Central memory CD8-positive, alpha-beta T cell (primary cell): Measurements from ENCODE around the gene STK24.

Source experiments
- ATAC-seq: fragments of 150-1000 bp; cut with Tn5 transposase; replicated peaks from 2 replicates; pipeline ENCODE4 v1.10.0; 2022; ENCODE audit warnings: mild to moderate bottlenecking, moderate FRiP score, moderate number of reproducible peaks; ENCODE audit not compliant: poor library complexity, severe bottlenecking; ENCODE audit errors: extremely low read depth
- DNase-seq, 2 donors: peaks; one replicate each; pipeline ENCODE4 v3.0.0; 2021; ENCODE audit warnings: low spot score in 2 of 2
- H3K27ac Mint-ChIP-seq: one replicate; pipeline ENCODE4 v1.8.0; 2022; ENCODE audit warnings: low read depth, mild to moderate bottlenecking, moderate library complexity, mixed read lengths
- H3K27me3 Mint-ChIP-seq: one replicate; pipeline ENCODE4 v1.8.0; 2022; ENCODE audit warnings: mixed read lengths
- H3K36me3 Mint-ChIP-seq: one replicate; pipeline ENCODE4 v1.8.0; 2022; ENCODE audit warnings: mild to moderate bottlenecking, moderate library complexity, mixed read lengths; ENCODE audit not compliant: insufficient read depth
- H3K4me1 Mint-ChIP-seq: one replicate; pipeline ENCODE4 v1.8.0; 2022; ENCODE audit warnings: mixed read lengths
- H3K4me3 Mint-ChIP-seq: one replicate; pipeline ENCODE4 v1.8.0; 2022; ENCODE audit warnings: mild to moderate bottlenecking, moderate library complexity, mixed read lengths
- H3K9me3 Mint-ChIP-seq: one replicate; pipeline ENCODE4 v1.8.0; 2022; ENCODE audit warnings: mixed read lengths

Gene STK24

GRCh38 chr13:98483601-98484288 is 93.2 kb downstream of the STK24 start:
- DNase-seq (no peak), ATAC-seq (no peak)
- Mint-ChIP-seq H3K27ac (peak overlapping the region; percentile 62), H3K4me1 (peaks cover 67% of the 10 kb centered on the region), H3K9me3 (no peaks in the 10 kb centered on the region), H3K27me3 (no peaks in the 10 kb centered on the region), H3K36me3 (peaks cover 16% of the 10 kb centered on the region), H3K4me3 (no peak overlapping the region)

GRCh38 chr13:98482476-98483444 is 94.1 kb downstream of the STK24 start:
- Mint-ChIP-seq H3K36me3 (peaks cover 14% of the 10 kb centered on the region), H3K9me3 (no peaks in the 10 kb centered on the region), H3K27ac (peak overlapping the region; percentile 62), H3K4me1 (peaks cover 67% of the 10 kb centered on the region), H3K27me3 (no peaks in the 10 kb centered on the region), H3K4me3 (no peak overlapping the region)
- DNase-seq (no peak), ATAC-seq (no peak)

- H3K9me3 Mint-ChIP-seq: no peaks in the 10 kb centered on the region
- no peaks in the 10 kb centered on the region for H3K27me3 Mint-ChIP-seq
- no peak overlapping the region for H3K4me3 Mint-ChIP-seq
- ATAC-seq (no peak), DNase-seq (no peak)
- no peak overlapping the region for H3K27ac Mint-ChIP-seq
- peaks cover 71% of the 10 kb centered on the region for H3K4me1 Mint-ChIP-seq
- peaks cover 20% of the 10 kb centered on the region for H3K36me3 Mint-ChIP-seq
These were observed 95.7 kb downstream of the STK24 start for GRCh38 chr13:98480915-98481877.

- Mint-ChIP-seq H3K27ac (peak overlapping the region; percentile 88), H3K27me3 (no peaks in the 10 kb centered on the region), H3K36me3 (peaks cover 23% of the 10 kb centered on the region), H3K4me1 (peaks cover 59% of the 10 kb centered on the region), H3K4me3 (no peak overlapping the region), H3K9me3 (no peaks in the 10 kb centered on the region)
- ATAC-seq (no peak), DNase-seq (no peak)
These were observed 97.4 kb downstream of the STK24 start for GRCh38 chr13:98479496-98480003.

GRCh38 chr13:98478189-98479129 is 98.4 kb downstream of the STK24 start:
- H3K27me3 Mint-ChIP-seq: no peaks in the 10 kb centered on the region
- peaks cover 22% of the 10 kb centered on the region for H3K36me3 Mint-ChIP-seq
- peak overlapping the region; percentile 50 for H3K4me3 Mint-ChIP-seq
- peak overlapping the region; percentile 88 for H3K27ac Mint-ChIP-seq
- ATAC-seq: no peak
- H3K4me1 Mint-ChIP-seq: peaks cover 57% of the 10 kb centered on the region
- no peaks in the 10 kb centered on the region for H3K9me3 Mint-ChIP-seq
- DNase-seq: no peak

GRCh38 chr13:98476538-98476966 is 100.4 kb downstream of the STK24 start:
- no peaks in the 10 kb centered on the region for H3K9me3 Mint-ChIP-seq
- peak overlapping the region; percentile 91 for H3K27ac Mint-ChIP-seq
- DNase-seq (peak; percentile 55 to 77), ATAC-seq (peak; percentile 99)
- peaks cover 19% of the 10 kb centered on the region for H3K36me3 Mint-ChIP-seq
- peak overlapping the region; percentile 65 for H3K4me3 Mint-ChIP-seq
- H3K27me3 Mint-ChIP-seq: no peaks in the 10 kb centered on the region
- peaks cover 66% of the 10 kb centered on the region for H3K4me1 Mint-ChIP-seq

- Mint-ChIP-seq H3K4me1 (peaks cover 66% of the 10 kb centered on the region), H3K9me3 (no peaks in the 10 kb centered on the region), H3K27ac (peak overlapping the region; percentile 91), H3K4me3 (peak overlapping the region; percentile 65), H3K36me3 (peaks cover 18% of the 10 kb centered on the region), H3K27me3 (no peaks in the 10 kb centered on the region)
- peak in 1 of 2 donors; percentile 23 for DNase-seq
- ATAC-seq: peak; percentile 60
These were observed 100.8 kb downstream of the STK24 start for GRCh38 chr13:98476106-98476505.

- Mint-ChIP-seq H3K4me1 (peaks cover 64% of the 10 kb centered on the region), H3K36me3 (peaks cover 18% of the 10 kb centered on the region), H3K4me3 (no peak overlapping the region), H3K27me3 (no peaks in the 10 kb centered on the region), H3K27ac (no peak overlapping the region), H3K9me3 (no peaks in the 10 kb centered on the region)
- ATAC-seq (no peak), DNase-seq (no peak)
These were observed 101.4 kb downstream of the STK24 start for GRCh38 chr13:98475522-98475921.

GRCh38 chr13:98474761-98475160 is 102.1 kb downstream of the STK24 start:
- Mint-ChIP-seq H3K4me1 (peaks cover 64% of the 10 kb centered on the region), H3K27me3 (no peaks in the 10 kb centered on the region), H3K36me3 (peaks cover 19% of the 10 kb centered on the region), H3K27ac (peak overlapping the region; percentile 80), H3K4me3 (no peak overlapping the region), H3K9me3 (no peaks in the 10 kb centered on the region)
- ATAC-seq (no peak), DNase-seq (no peak)

GRCh38 chr13:98474292-98474691 is 102.6 kb downstream of the STK24 start:
- Mint-ChIP-seq H3K4me1 (peaks cover 64% of the 10 kb centered on the region), H3K4me3 (no peak overlapping the region), H3K36me3 (peaks cover 22% of the 10 kb centered on the region), H3K27ac (peak overlapping the region; percentile 80), H3K9me3 (no peaks in the 10 kb centered on the region), H3K27me3 (no peaks in the 10 kb centered on the region)
- ATAC-seq (no peak), DNase-seq (no peak)

- Mint-ChIP-seq H3K27me3 (no peaks in the 10 kb centered on the region), H3K9me3 (no peaks in the 10 kb centered on the region), H3K4me3 (no peak overlapping the region), H3K36me3 (peaks cover 23% of the 10 kb centered on the region), H3K27ac (peak overlapping the region; percentile 80), H3K4me1 (peaks cover 61% of the 10 kb centered on the region)
- DNase-seq (no peak), ATAC-seq (no peak)
These were observed 103.1 kb downstream of the STK24 start for GRCh38 chr13:98473788-98474144.
